NCI-H69 (cell line): ENCODE data around the gene GIT2.
A peak's percentile ranks its signal among the peaks of the same experiment; 100 is the strongest.
"Not testable (repeated sequence)": the region's sequence is repeated elsewhere in the genome, so short reads cannot be mapped to it uniquely, and the experiment has no call there.

Source experiments
- DNase-seq: peaks from one replicate; lab custom pipeline; 2025; lab: John Stamatoyannopoulos, UW

The GIT2 gene

DNA sequence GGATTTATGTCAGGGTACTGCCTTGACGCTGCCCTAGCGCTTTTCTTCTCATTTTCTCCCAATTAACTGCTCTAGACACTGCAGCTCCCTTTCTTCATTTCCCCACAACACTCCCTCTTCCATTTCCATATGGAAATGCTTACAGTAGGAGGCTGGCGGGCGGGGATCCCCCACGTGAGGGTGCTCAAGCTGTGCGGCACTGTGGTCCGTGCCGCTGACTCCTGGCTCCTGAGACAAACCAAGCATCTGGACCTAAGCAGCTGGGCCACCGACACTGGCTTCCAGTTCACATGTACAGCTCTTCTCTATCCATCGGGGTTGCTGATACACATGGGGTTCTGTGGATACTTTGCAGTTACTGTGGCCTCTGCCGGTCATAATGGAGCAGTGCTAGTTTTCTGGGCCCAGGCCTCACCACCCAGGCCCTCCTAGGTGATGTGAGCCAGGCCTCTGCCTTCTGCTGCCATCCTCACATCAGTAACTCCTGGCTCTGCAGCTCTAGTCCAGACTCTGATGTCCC, 75.8 kb downstream of the GIT2 start:
- no peak for DNase-seq

DNA sequence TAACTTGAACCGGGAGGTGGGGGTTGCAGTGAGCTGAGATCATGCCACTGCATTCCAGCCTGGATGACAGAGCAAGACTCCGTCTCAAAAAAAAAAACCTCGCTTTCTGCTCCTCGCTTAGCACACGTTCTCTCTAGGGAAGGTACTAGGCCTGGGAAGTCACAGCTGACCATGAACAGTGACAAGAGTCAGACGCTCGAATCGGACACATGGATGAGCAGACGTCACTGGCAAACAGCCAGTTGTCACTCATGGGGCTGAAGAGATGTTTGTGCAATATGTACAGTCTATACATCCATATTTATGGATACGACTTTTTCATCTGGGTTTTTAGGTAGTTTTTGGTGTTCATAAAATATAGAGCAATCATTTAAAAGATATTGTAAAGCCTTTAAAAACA, 76.7 kb downstream of the GIT2 start:
- DNase-seq = no peak

DNA sequence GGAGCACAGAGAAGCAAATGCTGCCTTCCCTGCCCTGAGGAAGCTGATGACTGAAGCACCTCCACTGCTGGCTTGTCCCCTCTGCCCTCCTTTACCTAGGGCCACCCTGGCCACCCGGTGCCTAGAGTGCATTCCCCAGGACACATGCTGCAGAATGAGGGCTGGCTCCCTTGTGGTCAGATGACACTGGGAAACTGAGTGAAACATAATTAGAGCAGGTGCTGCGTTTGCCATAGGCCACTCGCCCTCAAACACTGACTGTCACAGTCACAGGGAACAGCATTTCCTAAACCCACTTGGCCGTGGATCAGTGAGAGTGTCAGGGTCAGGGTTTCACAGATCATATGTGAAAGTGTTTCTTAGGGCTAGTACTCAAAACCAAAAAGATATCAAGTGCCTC, 80.1 kb downstream of the GIT2 start:
- DNase-seq = no peak

DNA sequence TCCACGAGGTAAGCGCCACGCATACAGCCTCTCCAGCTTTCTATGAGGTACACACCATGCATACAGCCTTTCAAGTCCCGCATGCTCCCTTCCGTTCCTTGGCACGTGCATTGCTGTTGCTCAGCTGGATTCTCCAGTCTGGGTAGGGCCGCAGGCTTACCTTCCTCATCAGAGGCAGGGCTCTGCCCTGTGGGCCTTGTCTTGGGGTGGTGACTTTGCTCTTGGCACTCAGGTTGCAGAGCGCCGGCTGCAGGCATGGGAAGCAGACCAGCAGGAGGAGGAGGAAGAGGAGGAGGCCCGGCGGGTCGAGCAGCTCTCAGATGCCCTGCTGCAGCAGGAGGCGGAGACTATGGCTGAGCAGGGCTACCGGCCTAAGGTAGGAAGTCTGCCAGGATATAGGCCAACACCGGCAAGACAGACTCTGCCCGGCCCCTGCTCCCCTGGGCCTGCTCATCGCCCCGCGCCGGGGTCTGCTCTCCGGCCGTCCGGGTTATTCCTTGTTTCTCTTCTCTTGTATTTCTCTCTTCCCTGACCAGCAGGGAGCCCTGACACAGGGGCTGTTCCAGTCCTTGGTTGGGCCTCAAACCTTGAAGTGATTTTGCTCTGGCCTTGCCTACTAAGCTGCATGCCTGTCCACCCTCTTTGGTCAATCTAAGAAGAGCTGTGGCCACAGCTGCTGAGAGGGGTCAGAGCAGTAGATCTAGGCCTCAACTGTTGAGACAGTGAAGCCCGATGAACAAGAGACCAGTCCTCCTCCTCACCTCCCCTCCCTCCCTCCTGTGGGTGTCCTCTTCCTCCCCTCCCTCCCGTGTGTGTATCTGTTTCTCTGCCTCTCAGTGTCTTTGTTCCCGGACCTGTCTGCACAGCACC, 80.8 kb downstream of the GIT2 start:
- no peak for DNase-seq

DNA sequence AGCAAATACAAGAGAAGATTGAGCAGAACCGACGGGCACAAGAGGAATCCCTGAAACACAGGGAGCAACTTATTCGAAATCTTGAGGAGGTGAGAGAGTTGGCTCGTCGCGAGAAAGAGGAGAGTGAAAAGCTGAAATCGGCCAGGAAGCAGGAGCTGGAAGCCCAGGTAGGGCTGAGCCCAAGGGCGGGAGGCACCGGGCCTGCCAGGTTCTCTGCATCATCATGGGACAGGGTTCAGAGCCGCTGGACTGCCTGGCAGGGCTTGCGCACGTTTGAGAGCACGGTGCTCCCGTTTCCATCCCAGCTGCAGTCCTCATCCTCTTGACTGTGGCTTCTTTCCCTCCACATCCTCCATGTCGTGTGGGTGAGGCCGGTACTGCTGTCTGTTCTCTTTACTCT, 81.7 kb downstream of the GIT2 start:
- DNase-seq = no peak

DNA sequence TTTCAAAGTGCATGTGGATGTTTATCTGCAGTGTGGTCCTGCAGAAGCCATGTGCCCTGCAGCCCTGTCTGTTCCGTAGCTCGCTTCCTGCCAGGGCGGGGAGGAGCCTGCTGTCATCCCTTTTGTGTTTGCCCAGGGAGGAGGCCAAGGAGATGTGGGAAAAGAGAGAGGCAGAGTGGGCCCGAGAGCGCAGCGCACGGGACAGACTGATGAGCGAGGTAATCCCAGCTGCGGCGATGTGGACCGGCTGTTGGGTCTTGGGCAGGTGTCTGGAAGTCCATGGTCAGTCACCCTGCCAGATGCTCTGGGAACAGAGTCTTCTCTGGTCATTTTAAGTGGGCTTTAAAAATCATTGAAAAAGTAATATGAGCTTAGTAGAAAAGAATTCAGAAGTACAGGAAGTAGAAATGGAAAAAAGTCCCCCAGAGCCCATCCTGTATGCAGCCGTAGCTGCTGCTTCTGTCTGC, 83.3 kb downstream of the GIT2 start:
- no peak for DNase-seq

DNA sequence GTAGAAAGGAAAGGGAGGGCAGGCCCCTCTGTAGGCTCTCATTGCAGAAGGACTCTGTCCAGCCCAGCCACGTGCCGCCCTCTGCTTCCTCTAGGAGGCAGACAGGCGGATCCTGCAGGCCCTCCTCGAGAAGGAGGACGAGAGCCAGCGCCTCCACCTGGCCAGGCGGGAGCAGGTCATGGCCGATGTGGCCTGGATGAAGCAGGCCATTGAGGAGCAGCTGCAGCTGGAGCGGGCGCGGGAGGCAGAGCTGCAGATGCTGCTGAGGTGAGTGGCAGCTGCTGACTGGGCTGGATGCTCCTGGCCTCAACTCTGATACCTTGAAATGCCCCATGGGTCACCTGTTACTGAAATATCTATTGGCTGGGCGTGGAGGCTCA, 85.2 kb downstream of the GIT2 start:
- peak; percentile 62 for DNase-seq

DNA sequence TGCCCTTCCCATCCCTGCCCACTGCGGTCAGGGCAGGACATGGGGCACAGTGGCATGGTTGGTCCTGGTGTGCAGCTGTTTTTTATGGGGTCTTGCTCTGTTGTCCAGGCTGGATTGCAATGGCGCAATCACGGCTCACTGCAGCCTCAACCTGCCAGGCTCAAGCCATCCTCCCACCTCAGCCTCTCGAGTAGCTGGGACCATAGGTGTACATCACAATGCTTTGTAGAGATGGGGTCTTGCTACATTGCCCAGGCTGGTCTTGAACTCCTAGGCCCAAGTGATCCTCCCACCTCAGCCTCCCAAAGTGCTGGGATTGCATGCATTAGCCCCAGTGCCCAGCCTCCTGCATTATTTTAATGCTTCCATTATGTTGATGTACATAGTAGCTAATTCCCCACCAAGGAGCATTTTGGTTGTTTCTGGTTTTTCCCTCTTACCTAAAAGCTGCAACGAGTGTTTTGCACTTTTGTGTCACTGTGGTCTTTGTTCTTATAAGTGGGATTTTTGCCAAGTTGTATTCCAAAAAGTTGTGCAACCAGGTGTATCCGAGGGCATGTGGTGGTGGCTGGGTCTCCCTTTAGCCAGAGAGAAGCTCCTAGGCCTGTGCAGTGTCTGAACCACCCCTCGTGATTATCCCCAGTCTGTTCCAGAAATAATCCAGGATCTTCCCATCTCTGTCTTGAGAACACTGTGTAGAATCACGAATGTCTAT, 85.8 kb downstream of the GIT2 start:
- no peak for DNase-seq

DNA sequence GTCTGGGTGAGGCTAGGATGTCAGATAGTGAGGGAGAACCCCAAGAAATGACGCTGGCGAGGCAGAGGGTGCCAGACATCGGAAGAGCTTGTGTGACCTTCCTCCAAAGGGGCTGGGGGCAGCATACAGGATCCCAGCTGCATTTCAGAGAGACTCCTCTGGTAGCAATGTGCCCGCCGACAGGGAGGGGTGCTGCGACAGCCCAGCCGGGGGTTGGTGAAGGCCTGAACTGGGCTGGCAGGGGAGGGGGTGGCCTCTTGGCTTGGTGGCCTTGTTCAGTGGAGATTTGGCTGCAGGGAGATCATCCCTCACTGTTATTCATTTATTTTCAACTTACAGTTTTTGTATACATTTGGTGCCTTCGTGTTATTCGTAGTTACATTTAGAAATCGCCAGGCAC, 90.9 kb downstream of the GIT2 start:
- no peak for DNase-seq

DNA sequence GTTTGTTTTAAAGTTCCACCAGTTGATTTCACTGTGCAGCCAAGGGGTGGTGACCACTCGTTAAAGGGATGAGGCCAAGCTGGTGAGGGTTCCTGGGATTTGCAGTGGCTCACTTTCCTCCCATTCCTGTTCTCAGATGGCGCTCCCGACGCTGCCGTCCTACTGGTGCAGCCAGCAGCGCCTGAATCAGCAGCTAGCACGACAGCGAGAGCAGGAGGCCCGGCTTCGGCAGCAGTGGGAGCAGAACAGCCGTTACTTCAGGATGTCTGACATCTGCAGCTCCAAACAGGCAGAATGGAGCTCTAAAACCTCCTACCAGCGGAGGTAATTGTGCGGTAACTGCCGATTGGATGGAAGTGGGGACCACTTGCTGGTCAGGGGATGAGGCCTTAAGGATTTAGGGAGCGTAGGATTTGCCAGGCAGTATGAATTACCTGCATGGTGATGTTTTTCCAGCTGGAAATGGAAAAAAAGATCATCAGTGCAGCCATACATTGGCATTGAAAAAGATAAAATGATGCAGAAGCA, 93.2 kb downstream of the GIT2 start:
- DNase-seq = no peak

DNA sequence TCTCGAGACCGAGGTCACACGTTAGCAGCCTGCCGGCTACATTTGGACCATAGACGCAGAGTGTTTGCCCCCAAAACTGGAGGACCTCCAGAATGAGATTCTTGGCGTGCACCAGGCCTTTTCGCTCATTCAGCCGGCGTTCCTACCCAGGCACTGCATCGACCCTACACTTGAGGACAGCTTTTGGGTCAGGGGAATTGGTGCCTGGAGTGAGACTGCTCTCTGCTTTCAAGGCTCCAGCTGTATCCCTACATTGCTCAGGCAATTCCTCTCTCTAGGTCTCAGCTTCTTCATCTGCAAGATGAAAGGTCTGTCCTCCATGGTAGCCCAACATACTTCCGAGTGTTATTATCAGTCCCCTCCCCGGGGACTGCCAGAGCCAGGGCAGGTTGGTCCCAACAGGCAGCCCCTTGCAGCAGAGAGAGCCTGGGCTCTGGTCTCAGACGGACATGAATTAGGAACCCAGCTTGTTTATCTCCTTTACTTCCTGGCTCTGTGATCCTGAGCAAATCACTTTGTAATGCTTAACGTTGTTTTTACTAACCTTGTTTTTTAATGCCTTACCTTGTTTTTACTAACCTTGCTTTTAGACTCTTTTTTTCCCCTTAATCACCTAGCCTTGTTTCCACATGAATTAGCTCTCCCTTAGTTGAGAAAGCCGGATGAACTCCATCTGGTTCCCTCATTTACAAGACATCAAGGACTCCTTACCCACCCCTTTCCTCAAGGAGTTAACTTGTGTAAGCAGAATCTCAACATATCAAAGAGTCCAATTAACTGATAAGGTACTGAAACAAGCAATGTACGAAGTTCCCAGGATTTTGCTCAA, 95.2 kb downstream of the GIT2 start:
- peak; percentile 65 for DNase-seq

DNA sequence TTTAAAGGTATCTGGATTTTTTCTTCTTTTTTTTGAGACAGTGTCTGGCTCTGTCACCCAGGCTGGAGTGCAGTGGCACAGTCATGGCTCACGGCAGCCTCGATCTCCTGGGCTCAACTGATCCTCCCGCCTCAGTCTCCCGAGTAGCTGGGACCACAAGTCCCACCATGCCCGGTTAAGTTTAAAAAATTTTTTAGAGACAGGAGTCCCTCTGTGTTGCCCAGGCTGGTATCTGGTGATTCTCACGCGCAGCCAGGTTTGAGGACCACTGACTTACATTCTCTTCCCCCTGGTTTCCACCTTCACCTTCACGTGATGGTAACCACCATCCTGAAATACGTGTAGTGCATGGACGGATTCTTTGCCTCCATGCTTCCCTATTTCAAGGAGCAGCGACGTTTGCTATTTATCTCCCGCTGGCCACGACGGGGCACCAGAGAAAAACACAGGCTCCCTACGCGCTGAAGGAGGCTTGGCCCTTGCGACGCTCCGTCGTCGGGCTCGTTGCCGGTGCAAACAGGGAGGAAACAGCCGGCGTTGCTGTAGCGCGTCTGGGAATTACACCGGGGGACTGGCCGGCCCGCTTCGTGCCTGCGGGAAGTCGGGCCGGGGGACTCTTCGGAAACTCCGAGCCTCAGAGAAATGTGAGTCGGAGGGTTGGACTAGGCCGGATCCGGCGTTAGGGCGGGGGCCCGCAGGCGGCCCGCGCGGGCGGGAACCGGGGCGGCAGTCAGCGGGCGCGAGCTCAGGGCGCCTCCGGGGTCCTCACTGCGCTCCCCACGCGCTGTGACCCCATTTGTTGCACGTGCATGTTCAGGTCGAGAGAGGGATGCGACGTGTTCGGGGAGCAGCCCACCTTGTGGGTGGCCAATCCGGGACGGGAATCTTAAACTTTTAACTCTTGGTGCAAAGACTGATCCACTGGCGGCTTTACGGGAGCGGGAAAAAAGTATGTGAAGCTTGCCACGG, 96.1 kb downstream of the GIT2 start, which contains the start of gene TCHP:
TSS of gene TCHP (plus strand) at position 492 of the 969 bp plus-strand sequence. CDS start 2,753 bp downstream, outside the sequence.
- peak; percentile 93 for DNase-seq

DNA sequence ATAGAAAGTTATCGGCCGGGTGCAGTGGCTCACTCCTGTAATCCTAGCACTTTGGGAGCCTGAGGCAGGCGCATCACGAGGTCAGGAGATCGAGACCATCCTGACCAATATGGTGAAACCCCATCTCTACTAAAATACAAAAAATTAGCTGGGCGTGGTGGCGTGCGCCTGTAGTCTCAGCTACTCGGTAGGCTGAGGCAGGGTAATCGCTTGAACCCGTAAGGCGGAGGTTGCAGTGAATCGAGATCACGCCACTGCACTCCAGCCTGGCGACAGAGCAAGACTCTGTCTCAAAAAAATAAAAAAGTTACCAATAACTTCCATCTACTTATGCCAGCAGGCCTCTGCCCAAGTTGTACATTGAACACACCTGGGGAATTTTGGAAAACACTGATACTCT, 96.8 kb downstream of the GIT2 start:
- not testable (repeated sequence) for DNase-seq

DNA sequence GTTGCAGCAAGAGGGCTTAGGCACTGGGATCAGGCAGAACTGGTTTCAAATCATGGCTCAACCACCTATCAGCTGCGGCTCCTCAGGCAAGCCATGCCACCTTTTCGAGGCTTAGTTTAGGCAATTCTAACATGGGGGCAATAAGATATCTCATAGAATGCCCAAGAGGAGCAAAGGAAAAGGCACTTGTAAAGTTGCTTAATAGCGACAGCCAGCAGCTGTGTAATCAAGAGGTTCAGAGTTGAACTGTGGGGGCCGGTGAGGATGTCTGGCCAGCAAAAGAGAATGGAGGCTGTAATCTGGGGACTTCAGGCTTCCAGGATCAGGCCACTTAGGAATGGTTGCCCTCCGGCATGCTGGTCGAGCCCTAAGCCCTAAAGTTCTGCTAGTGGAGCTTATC, 99.1 kb downstream of the GIT2 start:
- DNase-seq = no peak

DNA sequence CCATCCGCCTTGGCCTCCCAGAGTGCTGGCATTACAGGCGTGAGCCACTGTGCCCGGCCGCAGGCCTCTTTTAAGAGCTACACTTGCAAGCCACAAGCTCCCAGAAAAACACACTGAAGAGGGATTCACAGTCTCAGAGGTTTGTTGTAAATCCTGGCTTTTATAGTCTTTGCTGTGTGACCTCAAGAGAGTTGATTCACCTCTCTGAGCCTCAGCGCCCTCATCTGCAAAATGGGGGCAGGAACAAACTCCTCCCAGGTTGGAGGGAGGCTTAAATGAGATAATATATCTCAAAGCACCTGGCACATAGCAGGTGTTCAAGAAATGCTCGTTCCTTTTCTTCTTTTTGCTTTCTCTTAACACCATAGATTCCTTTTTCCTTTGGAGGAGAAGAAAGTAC, 100.0 kb downstream of the GIT2 start:
- DNase-seq = no peak

DNA sequence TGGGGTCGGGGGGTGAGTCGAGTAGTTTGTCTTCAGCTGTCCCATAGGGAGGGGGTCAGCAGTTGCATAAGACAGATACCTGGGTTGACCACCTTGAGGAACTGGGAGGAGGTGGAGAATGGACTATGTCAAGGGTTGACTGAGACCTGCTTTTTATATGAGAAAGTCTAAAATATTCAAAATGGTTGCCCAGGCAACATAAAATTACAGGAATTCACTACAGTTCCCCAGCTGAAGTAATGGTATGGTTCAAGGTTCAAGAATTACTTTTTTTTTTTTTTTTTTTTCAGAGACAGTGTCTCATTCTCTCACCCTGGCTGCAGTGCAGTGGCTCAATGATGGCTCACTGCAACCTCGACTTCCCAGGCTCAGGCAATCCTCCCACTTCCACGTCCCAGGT, 101.2 kb downstream of the GIT2 start:
- DNase-seq = no peak

DNA sequence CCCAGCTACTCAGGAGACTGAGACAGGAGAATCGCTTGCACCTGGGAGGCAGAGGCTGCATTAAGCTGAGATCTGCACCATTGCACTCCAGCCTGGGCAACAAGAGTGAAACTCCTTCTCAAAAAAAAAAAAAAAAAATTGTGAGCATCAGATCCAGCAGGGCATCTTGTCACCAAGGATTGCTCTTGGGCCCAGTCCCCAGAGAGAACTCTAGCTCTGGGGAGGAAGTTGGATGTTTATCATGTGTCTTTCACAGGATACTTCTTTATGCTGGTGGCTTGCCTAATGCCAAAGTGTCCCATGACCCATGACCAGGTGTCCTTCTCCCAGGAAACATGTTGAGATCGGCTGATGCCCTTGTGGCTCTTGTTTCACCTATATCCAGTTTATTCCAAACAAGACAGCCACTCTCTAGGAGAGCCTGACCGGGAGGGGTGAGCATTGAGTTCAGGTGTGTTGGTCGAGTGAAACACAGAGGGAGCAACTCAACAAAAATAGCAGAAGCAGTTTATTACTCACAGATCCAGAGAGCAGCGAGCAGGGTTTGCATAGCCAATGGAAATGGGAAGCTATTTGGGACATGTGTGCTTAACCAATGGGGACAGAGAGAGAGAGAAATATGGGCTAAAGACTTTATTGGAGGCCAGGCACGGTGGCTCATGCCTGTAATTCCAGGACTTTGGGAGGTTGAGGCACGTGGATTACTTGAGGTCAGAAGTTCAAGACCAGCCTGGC, 102.7 kb downstream of the GIT2 start:
- DNase-seq = no peak

DNA sequence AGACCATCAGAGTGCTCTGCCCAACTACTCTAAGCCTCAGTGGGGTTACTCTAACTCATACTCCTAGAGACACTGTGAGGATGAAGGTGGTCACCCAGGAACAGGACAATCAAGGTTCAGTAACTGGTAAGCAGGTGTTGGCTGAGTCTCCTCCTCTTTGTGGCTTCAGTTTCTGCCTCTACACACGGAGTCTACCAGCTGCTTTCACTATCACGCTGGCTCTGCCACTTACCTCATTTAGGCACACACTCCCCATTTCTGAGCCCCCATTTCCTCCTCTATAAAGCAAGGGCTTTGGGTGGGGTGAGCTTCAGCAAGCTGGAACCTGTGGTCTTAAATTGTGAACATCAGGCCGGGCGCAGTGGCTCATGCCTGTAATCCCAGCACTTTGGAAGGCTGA, 103.4 kb downstream of the GIT2 start:
- no peak for DNase-seq

DNA sequence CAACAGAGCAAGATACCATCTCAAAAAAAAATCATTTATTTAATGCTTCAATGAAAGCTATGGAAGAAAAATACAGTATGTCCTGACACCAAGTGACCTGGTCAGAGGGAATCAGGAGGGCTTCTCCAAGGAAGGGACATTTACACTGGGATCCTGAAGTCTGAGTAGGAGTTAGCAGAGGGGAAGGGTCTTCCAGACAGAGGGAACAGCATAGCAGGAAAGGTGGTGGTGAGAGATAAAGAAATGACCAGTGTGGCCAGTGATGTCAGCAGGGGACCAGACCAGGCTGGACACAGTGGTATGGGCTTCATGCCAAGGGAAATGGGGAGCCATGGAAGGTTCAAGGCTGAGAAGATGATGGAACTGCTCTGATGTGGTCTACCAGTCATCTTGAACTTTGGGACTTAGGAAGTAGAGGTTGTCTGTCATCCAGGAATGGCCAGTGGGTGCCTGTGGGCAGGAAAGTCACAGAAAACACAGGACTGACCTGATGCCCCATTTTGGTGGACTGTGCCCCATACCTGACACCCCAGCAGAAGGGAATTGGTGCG, 103.9 kb downstream of the GIT2 start:
- DNase-seq = no peak

DNA sequence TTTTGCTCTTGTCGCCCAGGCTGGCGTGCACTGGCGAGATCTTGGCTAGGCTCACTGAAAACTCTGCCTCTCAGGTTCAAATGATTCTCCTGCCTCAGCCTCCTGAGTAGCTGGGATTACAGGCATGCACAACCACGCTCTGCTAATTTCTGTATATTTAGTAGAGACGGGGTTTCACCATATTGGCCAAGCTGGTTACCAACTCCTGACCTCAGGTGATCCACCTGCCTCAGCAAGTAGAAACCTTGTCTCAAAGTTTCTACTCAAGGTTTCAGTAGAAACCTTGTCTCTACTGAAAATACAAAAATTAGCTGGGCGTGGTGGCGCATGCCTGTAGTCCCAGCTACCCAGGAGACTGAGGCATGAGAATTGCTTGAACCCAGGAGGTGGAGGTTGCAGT, 104.4 kb downstream of the GIT2 start:
- not testable (repeated sequence) for DNase-seq
